ENCODE data around the gene PTPN4. TPM values are rescaled to one million over a fixed set of nuclear protein-coding genes. Genes with fewer than 3 reads are reported as not detected.

The PTPN4 gene
- total RNA-seq, 1 donor: 19.5 TPM

DNA sequence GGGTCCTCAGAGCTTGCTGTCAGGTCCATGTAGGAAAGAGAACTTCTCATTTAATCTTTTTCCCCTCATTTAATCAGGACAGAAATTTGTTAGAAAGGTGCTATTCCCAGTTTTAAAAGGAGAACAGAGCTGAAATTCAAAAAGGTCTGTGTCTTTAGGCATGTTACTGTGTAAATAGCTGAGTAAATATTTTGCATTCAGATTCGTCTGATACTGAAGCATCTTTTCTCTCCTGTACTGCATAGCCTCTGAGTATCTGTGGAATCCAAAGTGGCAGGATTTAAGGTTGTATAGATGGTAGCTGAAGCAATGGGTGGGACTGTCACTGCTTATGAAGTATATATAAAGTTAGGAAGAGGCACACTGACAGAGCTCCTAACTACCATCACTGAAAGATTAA, 9.0 kb downstream of the PTPN4 start:
- no peak for DNase-seq (ENCODE audit: insufficient read length, low spot score, missing footprints)
- no peak overlapping the region for H3K4me3 ChIP-seq (ENCODE audit: insufficient read depth, low read length)
- no peak for TF ChIP-seq CTCF (IDR thresholded peaks at IDR 0.05; ENCODE audit: extremely low read depth, low read depth, low read length)
- no peaks in the 10 kb centered on the region for H3K4me1 ChIP-seq (ENCODE audit: insufficient read depth, low read length)
- no peak overlapping the region for H3K4me2 ChIP-seq (ENCODE audit: insufficient read depth, low read length)
- no peaks in the 10 kb centered on the region for H3K9me3 ChIP-seq (ENCODE audit: low read depth, low read length)
- H3K27me3 ChIP-seq (ENCODE audit: insufficient read depth, low read length): no peaks in the 10 kb centered on the region
- no peak overlapping the region for H3K27ac ChIP-seq (ENCODE audit: low read depth, low read length)
- H4K20me1 ChIP-seq (ENCODE audit: insufficient read depth, low read length): peaks cover 11% of the 10 kb centered on the region
- H3K36me3 ChIP-seq (ENCODE audit: insufficient read depth, low read length): no peaks in the 10 kb centered on the region
- peaks cover 26% of the 10 kb centered on the region for H3K79me2 ChIP-seq (ENCODE audit: insufficient read depth, low read length)
- no peak overlapping the region for H2AFZ ChIP-seq (ENCODE audit: low read length)

- Histone ChIP-seq H3K79me2 (ENCODE audit: insufficient read depth, low read length) (peaks cover 20% of the 10 kb centered on the region), H3K27me3 (ENCODE audit: insufficient read depth, low read length) (no peaks in the 10 kb centered on the region), H2AFZ (ENCODE audit: low read length) (no peak overlapping the region), H4K20me1 (ENCODE audit: insufficient read depth, low read length) (peaks cover 7% of the 10 kb centered on the region), H3K4me2 (ENCODE audit: insufficient read depth, low read length) (no peak overlapping the region), H3K4me3 (ENCODE audit: insufficient read depth, low read length) (no peak overlapping the region), H3K36me3 (ENCODE audit: insufficient read depth, low read length) (no peaks in the 10 kb centered on the region), H3K4me1 (ENCODE audit: insufficient read depth, low read length) (no peaks in the 10 kb centered on the region), H3K9me3 (ENCODE audit: low read depth, low read length) (no peaks in the 10 kb centered on the region), H3K27ac (ENCODE audit: low read depth, low read length) (no peak overlapping the region)
- TF ChIP-seq CTCF (IDR thresholded peaks at IDR 0.05; ENCODE audit: extremely low read depth, low read depth, low read length): no peak
- no peak for DNase-seq (ENCODE audit: insufficient read length, low spot score, missing footprints)
Measured at GRCh38 chr2:119769645-119770044, 9.9 kb downstream of the PTPN4 start.

GRCh38 chr2:119771331-119771730, 11.6 kb downstream of the PTPN4 start:
- H4K20me1 ChIP-seq (ENCODE audit: insufficient read depth, low read length): peaks cover 9% of the 10 kb centered on the region
- DNase-seq (ENCODE audit: insufficient read length, low spot score, missing footprints): no peak
- H3K36me3 ChIP-seq (ENCODE audit: insufficient read depth, low read length): no peaks in the 10 kb centered on the region
- H2AFZ ChIP-seq (ENCODE audit: low read length): no peak overlapping the region
- H3K9me3 ChIP-seq (ENCODE audit: low read depth, low read length): no peaks in the 10 kb centered on the region
- no peak overlapping the region for H3K4me2 ChIP-seq (ENCODE audit: insufficient read depth, low read length)
- no peaks in the 10 kb centered on the region for H3K4me1 ChIP-seq (ENCODE audit: insufficient read depth, low read length)
- peaks cover 14% of the 10 kb centered on the region for H3K79me2 ChIP-seq (ENCODE audit: insufficient read depth, low read length)
- H3K27ac ChIP-seq (ENCODE audit: low read depth, low read length): no peak overlapping the region
- no peak overlapping the region for H3K4me3 ChIP-seq (ENCODE audit: insufficient read depth, low read length)
- no peak for TF ChIP-seq CTCF (IDR thresholded peaks at IDR 0.05; ENCODE audit: extremely low read depth, low read depth, low read length)
- H3K27me3 ChIP-seq (ENCODE audit: insufficient read depth, low read length): no peaks in the 10 kb centered on the region

GRCh38 chr2:119772128-119772527, 12.4 kb downstream of the PTPN4 start:
- no peak for TF ChIP-seq CTCF (IDR thresholded peaks at IDR 0.05; ENCODE audit: extremely low read depth, low read depth, low read length)
- DNase-seq (ENCODE audit: insufficient read length, low spot score, missing footprints): no peak
- Histone ChIP-seq H3K4me1 (ENCODE audit: insufficient read depth, low read length) (no peaks in the 10 kb centered on the region), H3K4me2 (ENCODE audit: insufficient read depth, low read length) (no peak overlapping the region), H2AFZ (ENCODE audit: low read length) (no peak overlapping the region), H3K27ac (ENCODE audit: low read depth, low read length) (no peak overlapping the region), H4K20me1 (ENCODE audit: insufficient read depth, low read length) (peaks cover 9% of the 10 kb centered on the region), H3K9me3 (ENCODE audit: low read depth, low read length) (no peaks in the 10 kb centered on the region), H3K4me3 (ENCODE audit: insufficient read depth, low read length) (no peak overlapping the region), H3K27me3 (ENCODE audit: insufficient read depth, low read length) (no peaks in the 10 kb centered on the region), H3K79me2 (ENCODE audit: insufficient read depth, low read length) (peaks cover 10% of the 10 kb centered on the region), H3K36me3 (ENCODE audit: insufficient read depth, low read length) (no peaks in the 10 kb centered on the region)

Measured in osteoblast (primary cell).